Ureter (tissue), 1 donor: Measurements from ENCODE around the gene VEZT. TPM values are rescaled to one million over a fixed set of nuclear protein-coding genes. Genes with fewer than 3 reads are reported as not detected.

Experiments used
- total RNA-seq: library from RNA; stranded (reverse); gene quantifications from one replicate; pipeline ENCODE4 v1.2.4, GENCODE V29; 2023
- donor health status: DM: yes; HTN: yes; CAD: no.

The VEZT gene
- total RNA-seq, 1 donor from 2014 or later, result 103 TPM

Other genes with a start within 250 kb of the VEZT start
- gene NDUFA12, start 214.1 kb upstream of the VEZT start, total RNA-seq, result 79.2 TPM
- 46.9 TPM for gene NR2C1, start 144.2 kb upstream of the VEZT start, total RNA-seq
- 14.9 TPM for gene FGD6, start 340 bp upstream of the VEZT start, total RNA-seq